ENCODE measurements around the gene FAM168A.

DNA sequence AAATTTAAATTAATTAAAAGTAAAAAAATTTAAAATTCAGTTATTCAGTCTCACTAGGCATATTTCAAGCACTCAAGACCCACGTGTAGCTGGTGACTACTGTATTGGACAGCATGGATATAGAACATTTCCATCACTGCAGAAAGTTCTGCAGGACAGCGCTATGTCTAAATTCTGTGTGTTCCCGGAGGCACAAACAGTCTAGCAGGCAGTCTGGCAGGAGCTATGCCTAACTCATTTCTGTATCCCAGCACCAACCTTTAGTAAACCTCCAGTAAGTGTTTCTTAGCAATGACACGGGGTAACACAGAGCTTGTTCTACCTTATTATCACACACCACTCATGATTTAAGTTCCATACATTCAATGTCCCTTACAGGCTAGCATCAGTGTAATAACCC is 48.5 kb downstream of the FAM168A start:
- TF ChIP-seq, protein P1, sequence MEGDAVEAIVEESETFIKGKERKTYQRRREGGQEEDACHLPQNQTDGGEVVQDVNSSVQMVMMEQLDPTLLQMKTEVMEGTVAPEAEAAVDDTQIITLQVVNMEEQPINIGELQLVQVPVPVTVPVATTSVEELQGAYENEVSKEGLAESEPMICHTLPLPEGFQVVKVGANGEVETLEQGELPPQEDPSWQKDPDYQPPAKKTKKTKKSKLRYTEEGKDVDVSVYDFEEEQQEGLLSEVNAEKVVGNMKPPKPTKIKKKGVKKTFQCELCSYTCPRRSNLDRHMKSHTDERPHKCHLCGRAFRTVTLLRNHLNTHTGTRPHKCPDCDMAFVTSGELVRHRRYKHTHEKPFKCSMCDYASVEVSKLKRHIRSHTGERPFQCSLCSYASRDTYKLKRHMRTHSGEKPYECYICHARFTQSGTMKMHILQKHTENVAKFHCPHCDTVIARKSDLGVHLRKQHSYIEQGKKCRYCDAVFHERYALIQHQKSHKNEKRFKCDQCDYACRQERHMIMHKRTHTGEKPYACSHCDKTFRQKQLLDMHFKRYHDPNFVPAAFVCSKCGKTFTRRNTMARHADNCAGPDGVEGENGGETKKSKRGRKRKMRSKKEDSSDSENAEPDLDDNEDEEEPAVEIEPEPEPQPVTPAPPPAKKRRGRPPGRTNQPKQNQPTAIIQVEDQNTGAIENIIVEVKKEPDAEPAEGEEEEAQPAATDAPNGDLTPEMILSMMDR (IDR thresholded peaks at IDR 0.05; ENCODE audit: insufficient read depth, low read length, poor library complexity, severe bottlenecking) = no peak
- TF ChIP-seq EZH2phosphoT487 (conservative IDR thresholded peaks at IDR 0.05; ENCODE audit: low read length) = no peak
